AG04449 (cell line): ENCODE results near the gene TIMM23B.
"Not testable (repeated sequence)": the region's sequence is repeated elsewhere in the genome, so short reads cannot be mapped to it uniquely, and the experiment has no call there.

Experiments used
- CTCF ChIA-PET: fragments of 350-600 bp; formaldehyde crosslinking; extraction: SDS; loops from one replicate; lab custom pipeline; 2021; ENCODE audit warnings: antibody characterized with exemption; lab: Yijun Ruan, JAX
- POLR2A ChIA-PET: fragments of 400-600, 350-600 bp; formaldehyde crosslinking; extraction: SDS; loops from one replicate; lab custom pipeline; 2020; ENCODE audit warnings: antibody characterized with exemption, inconsistent platforms; lab: Yijun Ruan, JAX
- DNase-seq: peaks from one replicate; pipeline ENCODE4 v3.0.0-alpha.2; 2010; ENCODE audit warnings: low read depth, low spot score
- H3K4me3 ChIP-seq: 2 replicates; pipeline ENCODE4 v1.5.1; 2011; ENCODE audit warnings: low read depth, mild to moderate bottlenecking, control low read depth, low read length

The TIMM23B gene

GRCh38 chr10:49948737-49949136 lies 6.9 kb downstream of the TIMM23B start:
- CTCF ChIA-PET, H3K4me3 ChIP-seq, DNase-seq, POLR2A ChIA-PET: not testable (repeated sequence)

- CTCF ChIA-PET, POLR2A ChIA-PET, H3K4me3 ChIP-seq, DNase-seq: not testable (repeated sequence)
Measured at GRCh38 chr10:49952006-49952405, 10.2 kb downstream of the TIMM23B start.

GRCh38 chr10:49953122-49953521 lies 11.3 kb downstream of the TIMM23B start:
- DNase-seq, POLR2A ChIA-PET, H3K4me3 ChIP-seq, CTCF ChIA-PET: not testable (repeated sequence)

- H3K4me3 ChIP-seq, CTCF ChIA-PET, POLR2A ChIA-PET, DNase-seq: not testable (repeated sequence)
Measured at GRCh38 chr10:49970331-49970857, 28.5 kb downstream of the TIMM23B start.

DNA sequence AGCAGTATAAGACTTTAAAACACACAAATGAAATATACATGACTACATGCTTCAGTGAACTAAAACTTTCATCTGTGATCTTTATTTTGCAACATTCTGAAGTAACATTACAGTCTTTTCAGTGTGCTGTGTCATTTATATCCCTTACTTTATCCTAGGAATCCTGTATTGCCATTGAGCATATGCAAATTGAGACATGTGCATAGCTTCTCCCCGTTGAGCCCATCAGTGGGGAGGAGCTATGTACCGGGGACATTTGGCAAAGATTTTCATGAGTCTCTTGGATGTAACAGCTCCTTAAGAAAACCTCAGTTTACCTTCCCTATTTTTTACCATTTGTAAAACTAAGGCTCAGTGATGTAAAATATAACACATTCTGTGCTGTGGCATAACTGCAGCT lies 29.6 kb downstream of the TIMM23B start:
- DNase-seq, H3K4me3 ChIP-seq, POLR2A ChIA-PET, CTCF ChIA-PET: not testable (repeated sequence)

DNA sequence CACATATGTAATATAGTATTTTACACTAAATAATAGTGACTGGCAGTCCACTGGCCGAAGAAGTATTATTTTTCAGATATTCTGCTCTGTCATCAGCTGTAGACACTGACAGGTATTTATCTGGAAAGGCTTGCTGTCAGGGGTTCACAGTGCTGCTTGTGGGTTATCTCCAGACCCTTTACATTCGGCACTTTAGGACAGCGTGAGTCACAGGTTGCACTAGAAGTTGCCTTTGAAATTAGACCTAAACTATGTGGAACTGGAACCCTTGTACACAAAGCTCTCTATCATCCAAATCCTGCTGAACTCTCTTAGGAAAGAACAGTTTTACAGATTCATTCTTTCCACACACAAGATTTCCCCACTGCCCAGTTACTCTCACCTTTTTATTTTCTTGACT lies 30.2 kb downstream of the TIMM23B start:
- H3K4me3 ChIP-seq, CTCF ChIA-PET, POLR2A ChIA-PET, DNase-seq: not testable (repeated sequence)

GRCh38 chr10:49977756-49978155 lies 35.9 kb downstream of the TIMM23B start:
- DNase-seq, POLR2A ChIA-PET, H3K4me3 ChIP-seq, CTCF ChIA-PET: not testable (repeated sequence)

DNA sequence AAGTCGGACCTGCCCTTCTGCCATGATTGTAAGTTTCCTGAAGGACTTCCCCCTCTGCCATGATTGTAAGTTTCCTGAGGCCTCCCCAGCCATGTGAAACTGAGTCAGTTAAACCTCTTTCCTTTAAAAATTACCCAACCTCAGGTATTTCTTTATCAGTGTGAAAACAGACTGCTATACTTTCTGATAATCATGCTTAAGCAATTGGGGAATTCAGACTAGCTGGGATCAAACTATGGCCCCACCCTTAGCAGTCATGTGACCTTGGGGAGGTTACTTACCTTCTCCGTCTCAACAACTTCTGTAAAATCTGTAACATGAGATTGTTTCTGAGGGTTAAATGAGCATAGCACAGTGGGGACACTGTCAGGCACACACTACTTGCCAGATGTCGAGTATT lies 45.4 kb downstream of the TIMM23B start:
- H3K4me3 ChIP-seq, CTCF ChIA-PET, DNase-seq, POLR2A ChIA-PET: not testable (repeated sequence)

GRCh38 chr10:49988376-49988775 lies 46.5 kb downstream of the TIMM23B start, which contains the start of gene AGAP6:
Gene AGAP6 (plus strand): TSS chr10:49988406. CDS start chr10:49988716, 310 bp downstream.
- H3K4me3 ChIP-seq, CTCF ChIA-PET, POLR2A ChIA-PET, DNase-seq: not testable (repeated sequence)

DNA sequence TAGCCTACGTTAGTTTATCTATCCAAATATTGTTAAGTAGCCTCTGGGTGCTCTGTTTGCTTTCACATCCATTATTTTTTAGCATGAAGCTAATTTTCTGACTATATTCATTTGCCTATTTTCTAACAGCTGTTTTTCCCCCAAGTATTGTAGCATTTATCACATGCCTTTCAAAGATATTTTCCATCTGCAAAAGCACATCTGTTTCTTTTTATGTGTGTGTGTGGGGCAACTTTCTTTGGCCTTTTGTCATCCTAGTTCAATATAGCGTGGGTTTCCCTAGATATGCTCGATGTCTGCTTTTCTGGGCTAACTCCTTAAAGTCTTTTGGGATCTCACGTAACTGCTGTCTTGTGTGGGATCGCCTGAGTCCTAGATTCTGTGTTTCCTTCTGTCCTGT lies 53.5 kb downstream of the TIMM23B start:
- POLR2A ChIA-PET, CTCF ChIA-PET, DNase-seq, H3K4me3 ChIP-seq: not testable (repeated sequence)

- DNase-seq, H3K4me3 ChIP-seq, CTCF ChIA-PET, POLR2A ChIA-PET: not testable (repeated sequence)
Measured at GRCh38 chr10:50014024-50014423, 72.2 kb downstream of the TIMM23B start.

GRCh38 chr10:50015596-50016220 lies 73.9 kb downstream of the TIMM23B start:
- DNase-seq, POLR2A ChIA-PET, CTCF ChIA-PET, H3K4me3 ChIP-seq: not testable (repeated sequence)

- H3K4me3 ChIP-seq, POLR2A ChIA-PET, CTCF ChIA-PET, DNase-seq: not testable (repeated sequence)
Measured at GRCh38 chr10:50016926-50017325, 75.1 kb downstream of the TIMM23B start.

GRCh38 chr10:50017646-50018045 lies 75.8 kb downstream of the TIMM23B start:
- CTCF ChIA-PET, POLR2A ChIA-PET, DNase-seq, H3K4me3 ChIP-seq: not testable (repeated sequence)

DNA sequence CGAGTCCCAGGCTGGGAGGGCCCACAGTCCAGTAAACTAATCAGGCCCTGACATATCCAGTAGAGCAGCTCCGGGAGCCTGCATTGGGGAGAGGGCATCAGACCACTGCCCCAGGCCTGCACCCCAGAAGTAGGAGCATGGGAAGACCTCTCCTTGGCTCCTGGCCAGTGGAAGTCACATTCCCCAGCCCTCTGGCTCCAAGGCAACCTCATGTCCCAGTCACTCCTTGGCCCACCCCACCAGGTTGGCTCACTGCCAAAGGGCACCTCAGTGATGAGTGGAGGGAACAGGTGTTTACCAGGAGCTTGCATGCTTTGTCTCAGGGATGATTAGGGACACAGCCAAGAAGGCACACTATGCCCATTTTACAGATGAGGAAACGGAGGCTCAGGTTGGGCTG lies 77.4 kb downstream of the TIMM23B start:
- CTCF ChIA-PET: not testable (repeated sequence)

DNA sequence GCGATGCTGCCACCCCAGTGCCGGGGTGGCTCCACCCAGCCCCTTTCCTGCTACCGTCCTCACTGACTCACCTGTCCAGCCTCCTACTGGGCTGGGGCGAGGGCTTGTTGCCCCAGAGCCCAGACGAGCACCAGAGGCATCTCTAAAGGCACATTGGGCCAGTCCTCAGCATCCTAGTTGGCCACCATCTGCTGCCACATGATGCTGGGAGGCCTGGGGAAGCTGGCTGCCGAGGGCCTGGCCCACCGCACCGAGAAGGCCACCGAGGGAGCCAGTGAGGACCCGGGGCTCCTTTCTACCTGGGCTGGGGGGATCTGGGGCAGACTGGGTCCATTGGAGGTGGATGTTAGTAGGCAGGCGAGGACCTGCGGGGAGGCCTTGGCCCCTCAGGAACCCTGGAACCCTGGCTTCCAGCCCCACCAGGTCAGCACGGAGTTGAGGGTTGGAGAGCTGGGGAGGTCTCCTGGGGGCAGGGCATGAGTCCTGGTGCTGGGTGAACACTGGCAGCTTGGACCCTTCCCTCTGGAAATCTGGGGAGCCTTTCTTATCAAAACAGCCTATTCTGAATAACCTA lies 78.7 kb downstream of the TIMM23B start:
- CTCF ChIA-PET, H3K4me3 ChIP-seq, DNase-seq, POLR2A ChIA-PET: not testable (repeated sequence)

More for the DNA sequence above, 77.4 kb downstream of the TIMM23B start:
- DNase-seq, POLR2A ChIA-PET, H3K4me3 ChIP-seq: not testable (repeated sequence)
